GM12892 (cell line): Measurements from ENCODE around the gene SGF29.
"Not testable (repeated sequence)": the region's sequence is repeated elsewhere in the genome, so short reads cannot be mapped to it uniquely, and the experiment has no call there.

Experiments used
- POLR2A ChIP-seq: IDR thresholded peaks from 2 replicates; pipeline ENCODE4 v1.6.1; 2011; ENCODE audit warnings: low read depth, low read length, control low read depth
- POLR2AphosphoS5 ChIP-seq: IDR thresholded peaks from 2 replicates; pipeline ENCODE4 v1.6.1; 2011; ENCODE audit warnings: low read depth, low read length, control low read depth
- TAF1 ChIP-seq: IDR thresholded peaks from 2 replicates; pipeline ENCODE4 v1.6.1; 2011; ENCODE audit warnings: low read depth, mild to moderate bottlenecking, control low read depth, low read length, borderline replicate concordance

DNA sequence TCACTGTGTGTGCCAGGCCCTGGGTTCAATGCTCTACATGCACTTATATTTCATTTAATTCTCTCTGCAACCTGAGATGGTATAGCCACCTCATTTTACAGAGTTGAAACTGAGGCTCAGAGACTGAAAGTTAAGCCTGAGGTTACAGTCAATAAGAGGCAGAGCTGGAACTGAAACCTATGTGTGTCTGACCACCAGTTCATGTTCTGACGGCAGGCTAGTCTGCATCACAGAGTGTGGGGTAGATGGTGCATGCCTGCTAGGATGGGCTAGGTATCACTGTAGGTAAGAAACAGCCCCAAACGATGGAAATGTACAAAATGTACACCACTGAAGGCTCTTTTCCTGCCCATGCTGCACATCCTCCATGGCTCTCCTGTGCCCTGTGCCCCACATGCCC is 86.2 kb downstream of the SGF29 start:
- TF ChIP-seq POLR2A, TAF1, POLR2AphosphoS5: not testable (repeated sequence)
